Measurements from ENCODE around the gene SORBS2.
A peak's percentile ranks its signal among the peaks of the same experiment; 100 is the strongest.

SORBS2 gene

GRCh38 chr4:185660340-185660739 is 151.7 kb downstream of the SORBS2 start:
- Mint-ChIP-seq H3K36me3 (ENCODE audit: low read depth) (peaks cover 3% of the 10 kb centered on the region), H3K27me3 (ENCODE audit: low read depth) (no peaks in the 10 kb centered on the region), H3K4me1 (peaks cover 11% of the 10 kb centered on the region), H3K4me3 (no peak overlapping the region), H3K9me3 (no peaks in the 10 kb centered on the region), H3K27ac (no peak overlapping the region)
- TF ChIP-seq, protein P1, sequence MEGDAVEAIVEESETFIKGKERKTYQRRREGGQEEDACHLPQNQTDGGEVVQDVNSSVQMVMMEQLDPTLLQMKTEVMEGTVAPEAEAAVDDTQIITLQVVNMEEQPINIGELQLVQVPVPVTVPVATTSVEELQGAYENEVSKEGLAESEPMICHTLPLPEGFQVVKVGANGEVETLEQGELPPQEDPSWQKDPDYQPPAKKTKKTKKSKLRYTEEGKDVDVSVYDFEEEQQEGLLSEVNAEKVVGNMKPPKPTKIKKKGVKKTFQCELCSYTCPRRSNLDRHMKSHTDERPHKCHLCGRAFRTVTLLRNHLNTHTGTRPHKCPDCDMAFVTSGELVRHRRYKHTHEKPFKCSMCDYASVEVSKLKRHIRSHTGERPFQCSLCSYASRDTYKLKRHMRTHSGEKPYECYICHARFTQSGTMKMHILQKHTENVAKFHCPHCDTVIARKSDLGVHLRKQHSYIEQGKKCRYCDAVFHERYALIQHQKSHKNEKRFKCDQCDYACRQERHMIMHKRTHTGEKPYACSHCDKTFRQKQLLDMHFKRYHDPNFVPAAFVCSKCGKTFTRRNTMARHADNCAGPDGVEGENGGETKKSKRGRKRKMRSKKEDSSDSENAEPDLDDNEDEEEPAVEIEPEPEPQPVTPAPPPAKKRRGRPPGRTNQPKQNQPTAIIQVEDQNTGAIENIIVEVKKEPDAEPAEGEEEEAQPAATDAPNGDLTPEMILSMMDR (IDR thresholded peaks at IDR 0.05; ENCODE audit: unreplicated experiment in 3 of 3) = no peak

- H3K27ac Mint-ChIP-seq = no peak overlapping the region
- H3K4me3 Mint-ChIP-seq = no peak overlapping the region
- H3K27me3 Mint-ChIP-seq (ENCODE audit: low read depth) = no peaks in the 10 kb centered on the region
- peaks cover 11% of the 10 kb centered on the region for H3K4me1 Mint-ChIP-seq
- TF ChIP-seq, protein P1 (IDR thresholded peaks at IDR 0.05; ENCODE audit: unreplicated experiment in 3 of 3) = no peak
- H3K36me3 Mint-ChIP-seq (ENCODE audit: low read depth) = peaks cover 1% of the 10 kb centered on the region
- H3K9me3 Mint-ChIP-seq = no peaks in the 10 kb centered on the region
These were observed 154.3 kb downstream of the SORBS2 start for GRCh38 chr4:185657699-185658098.

- H3K4me3 Mint-ChIP-seq = no peak overlapping the region
- H3K27ac Mint-ChIP-seq = peak overlapping the region in 1 of 3 experiments; percentile 2
- no peaks in the 10 kb centered on the region for H3K27me3 Mint-ChIP-seq (ENCODE audit: low read depth)
- peaks cover 11% of the 10 kb centered on the region for H3K4me1 Mint-ChIP-seq
- H3K9me3 Mint-ChIP-seq = no peaks in the 10 kb centered on the region
- H3K36me3 Mint-ChIP-seq (ENCODE audit: low read depth) = no peaks in the 10 kb centered on the region
- TF ChIP-seq, protein P1 (IDR thresholded peaks at IDR 0.05; ENCODE audit: unreplicated experiment in 3 of 3) = no peak
These were observed 154.8 kb downstream of the SORBS2 start for GRCh38 chr4:185657183-185657582.

DNA sequence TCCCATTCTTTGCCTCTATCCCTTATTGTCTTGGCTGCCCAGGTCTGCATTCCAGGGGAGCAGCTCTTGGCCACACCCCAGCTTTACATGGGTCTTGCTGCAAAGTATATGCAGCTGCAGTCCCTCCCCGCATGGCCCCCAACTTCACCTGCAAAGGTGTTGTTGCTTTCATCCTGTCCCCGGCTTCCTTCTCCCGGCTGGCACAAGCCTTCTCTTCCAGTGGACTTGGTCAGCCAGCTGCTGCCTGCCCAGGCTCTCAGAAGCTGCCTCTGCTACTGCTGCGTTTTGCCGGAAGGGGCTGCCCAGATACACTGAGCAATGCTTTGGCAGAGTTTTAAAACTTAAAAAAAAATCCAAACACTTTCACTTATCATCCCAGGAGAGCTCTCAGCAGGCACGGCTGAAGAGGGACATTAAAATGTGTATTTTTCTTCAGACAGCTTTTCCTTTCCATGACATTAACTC is 155.5 kb downstream of the SORBS2 start:
- H3K4me3 Mint-ChIP-seq = no peak overlapping the region

DNA sequence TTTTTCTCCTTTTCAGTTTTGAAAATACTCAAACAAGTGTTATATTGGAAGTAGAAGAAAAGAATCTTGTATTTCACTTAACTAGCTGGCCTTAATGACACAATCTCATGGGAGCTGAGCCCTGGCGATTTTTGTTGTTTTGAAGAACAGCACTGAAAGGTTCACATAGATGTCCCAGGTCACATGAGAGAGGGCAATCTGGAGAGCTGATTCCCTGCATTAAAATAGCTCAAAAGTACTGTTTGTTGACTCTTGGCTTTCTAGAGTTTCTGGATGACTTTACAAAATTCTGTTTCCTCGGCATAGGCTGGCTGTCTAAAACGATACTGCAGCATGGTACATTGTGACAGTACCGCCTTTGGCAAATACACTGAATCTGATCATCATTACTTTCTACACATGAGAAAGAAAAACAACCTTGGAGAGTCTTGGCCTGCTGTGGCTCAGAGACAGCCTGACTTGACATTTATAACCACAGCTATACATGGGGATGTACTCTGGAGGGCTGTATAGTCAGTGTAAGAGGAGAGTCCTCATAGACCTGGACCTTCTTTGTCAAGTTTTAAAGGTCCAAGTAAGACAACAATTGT is 156.9 kb downstream of the SORBS2 start:
- TF ChIP-seq, protein P1 (IDR thresholded peaks at IDR 0.05; ENCODE audit: unreplicated experiment in 3 of 3) = no peak
- H3K27me3 Mint-ChIP-seq (ENCODE audit: low read depth) = no peaks in the 10 kb centered on the region
- no peaks in the 10 kb centered on the region for H3K9me3 Mint-ChIP-seq
- H3K27ac Mint-ChIP-seq = no peak overlapping the region
- no peak overlapping the region for H3K4me3 Mint-ChIP-seq
- peaks cover 20% of the 10 kb centered on the region for H3K4me1 Mint-ChIP-seq
- H3K36me3 Mint-ChIP-seq (ENCODE audit: low read depth) = no peaks in the 10 kb centered on the region

More for the DNA sequence above, 155.5 kb downstream of the SORBS2 start:
- TF ChIP-seq, protein P1 (IDR thresholded peaks at IDR 0.05; ENCODE audit: unreplicated experiment in 3 of 3) = peak in 2 of 3 experiments; percentile 8 to 14
- Mint-ChIP-seq H3K4me1 (peaks cover 11% of the 10 kb centered on the region), H3K27me3 (ENCODE audit: low read depth) (no peaks in the 10 kb centered on the region), H3K36me3 (ENCODE audit: low read depth) (no peaks in the 10 kb centered on the region), H3K27ac (peak overlapping the region in 1 of 3 experiments; percentile 10), H3K9me3 (no peaks in the 10 kb centered on the region)

GRCh38 chr4:185654311-185654710 is 157.7 kb downstream of the SORBS2 start:
- Mint-ChIP-seq H3K9me3 (no peaks in the 10 kb centered on the region), H3K4me3 (no peak overlapping the region), H3K27me3 (ENCODE audit: low read depth) (no peaks in the 10 kb centered on the region), H3K36me3 (ENCODE audit: low read depth) (peaks cover 2% of the 10 kb centered on the region), H3K27ac (no peak overlapping the region), H3K4me1 (peaks cover 24% of the 10 kb centered on the region)
- TF ChIP-seq, protein P1 (IDR thresholded peaks at IDR 0.05; ENCODE audit: unreplicated experiment in 3 of 3) = no peak

Data from nephron (organoid).